ENCODE data around the gene SMYD4.
"Not testable (repeated sequence)": the region's sequence is repeated elsewhere in the genome, so short reads cannot be mapped to it uniquely, and the experiment has no call there.

SMYD4 gene

DNA sequence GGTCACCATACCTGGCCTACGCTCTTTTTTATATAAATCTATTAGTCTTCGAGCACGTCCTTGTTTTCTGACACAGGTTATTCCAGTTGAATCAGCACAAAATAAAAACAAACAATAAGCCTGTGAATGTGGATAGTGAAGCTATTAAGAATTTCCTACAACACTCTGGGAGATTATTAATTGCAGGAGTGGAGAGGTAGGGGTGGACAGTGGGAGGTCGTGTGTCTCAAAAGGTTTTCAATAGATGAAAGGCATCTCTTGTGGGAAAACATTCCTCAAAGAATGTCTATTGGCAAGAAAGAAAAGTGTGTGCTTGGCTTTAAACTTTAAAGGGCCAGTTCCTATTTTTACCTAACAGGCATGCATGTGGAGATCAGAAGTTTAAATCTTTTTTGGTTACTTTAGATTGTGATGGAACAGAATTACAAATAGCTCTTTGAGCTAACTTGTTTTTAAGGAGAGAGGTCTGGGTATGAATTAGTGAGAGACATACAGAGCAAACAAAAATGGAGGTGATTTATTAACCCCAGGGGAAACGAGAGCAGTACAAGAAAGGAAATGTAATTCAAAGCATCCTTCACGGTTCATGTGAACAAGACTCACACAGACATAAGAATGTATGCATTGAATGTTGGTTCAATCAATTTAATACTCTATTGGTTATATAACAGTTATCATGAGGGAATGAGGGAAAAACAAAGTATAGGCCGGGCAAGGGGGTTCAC is 9.0 kb downstream of the SMYD4 start:
- no peak for DNase-seq (ENCODE audit: low read depth in 3 of 3)

DNA sequence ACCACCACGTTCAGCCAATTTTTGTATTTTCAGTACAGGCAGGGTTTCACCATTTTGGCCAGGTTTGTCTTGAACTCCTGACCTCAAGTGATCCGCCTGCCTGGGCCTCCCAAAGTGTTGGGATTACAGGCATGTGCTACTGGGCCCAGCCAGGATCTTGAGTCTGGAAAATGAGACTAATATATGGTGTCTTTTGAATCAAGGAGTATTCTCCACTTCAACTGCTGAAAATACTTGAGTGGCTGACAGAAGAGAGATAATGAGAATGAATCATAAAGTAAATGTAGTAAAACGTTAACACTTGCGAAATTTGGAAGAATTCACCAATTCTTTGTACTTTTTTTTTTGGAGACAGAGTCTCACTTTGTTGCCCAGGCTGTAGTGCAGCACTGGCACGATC is 16.6 kb downstream of the SMYD4 start:
- DNase-seq (ENCODE audit: low read depth in 3 of 3): no peak

DNA sequence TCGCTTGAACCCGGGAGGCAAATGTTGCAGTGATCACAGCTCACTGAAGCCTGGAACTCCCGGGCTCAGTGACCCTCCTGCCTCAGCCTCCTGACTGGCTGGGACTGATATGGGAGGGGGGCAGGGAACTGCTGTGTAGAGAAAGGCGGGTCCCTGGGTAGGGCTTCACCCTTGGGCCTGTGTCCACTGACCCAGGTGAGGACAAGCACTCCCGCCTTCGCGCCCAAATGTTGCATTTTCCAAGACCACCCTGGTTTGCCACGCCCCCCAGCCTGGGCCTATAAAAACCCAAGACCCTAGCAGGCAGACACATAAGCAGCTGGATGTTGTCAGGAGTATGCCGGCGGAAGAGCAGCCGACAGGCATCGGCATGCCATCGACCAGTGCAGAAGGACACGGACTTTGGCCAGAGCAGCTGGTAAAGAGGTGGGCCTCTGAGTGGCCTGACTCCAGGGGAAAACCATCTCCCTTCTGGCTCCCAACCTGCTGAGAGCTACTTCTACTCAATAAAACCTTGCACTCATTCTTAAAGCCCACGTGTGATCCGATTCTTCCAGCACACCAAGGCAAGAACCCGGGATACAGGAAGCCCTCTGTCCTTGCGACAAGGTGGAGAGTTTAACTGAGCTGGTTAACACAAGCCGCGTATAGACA is 19.1 kb downstream of the SMYD4 start:
- no peak for DNase-seq (ENCODE audit: low read depth in 3 of 3)

DNA sequence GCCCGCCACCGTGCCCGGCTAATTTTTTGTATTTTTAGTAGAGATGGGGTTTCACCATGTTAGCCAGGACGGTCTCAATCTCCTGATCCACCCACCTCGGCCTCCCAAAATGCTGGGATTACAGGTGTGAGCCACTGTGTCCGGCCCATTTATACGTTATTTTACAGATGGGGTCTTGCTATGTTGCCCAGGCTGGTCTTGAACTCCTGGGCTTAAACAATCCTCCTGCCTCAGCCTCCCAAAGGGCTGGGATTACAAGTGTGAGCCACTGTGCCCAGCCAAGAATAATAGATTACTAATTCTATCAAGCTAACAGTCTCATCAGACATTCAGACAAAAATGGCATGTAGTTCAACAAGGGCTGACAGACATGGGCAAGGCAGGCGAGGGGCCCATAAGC is 19.9 kb downstream of the SMYD4 start:
- DNase-seq (ENCODE audit: low read depth in 3 of 3): not testable (repeated sequence)

DNA sequence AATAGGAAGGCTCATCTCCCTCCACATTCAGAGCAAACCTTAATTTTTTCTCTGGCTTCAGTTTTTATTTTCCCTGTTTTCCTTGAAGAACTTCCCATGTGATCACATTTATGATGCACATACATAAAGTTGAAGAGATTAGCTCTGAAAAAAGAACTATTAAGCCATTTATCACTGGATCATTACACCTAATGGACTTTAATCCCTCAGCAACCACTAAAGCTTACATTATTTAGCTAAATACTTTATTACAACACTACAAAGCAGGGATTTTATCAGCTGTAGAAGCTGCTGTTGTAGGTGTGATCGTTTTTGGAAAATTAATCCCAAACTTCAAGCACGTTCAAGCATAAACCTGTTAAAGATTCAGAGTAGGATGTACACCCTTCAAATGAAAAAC is 21.1 kb downstream of the SMYD4 start:
- no peak for DNase-seq (ENCODE audit: low read depth in 3 of 3)

DNA sequence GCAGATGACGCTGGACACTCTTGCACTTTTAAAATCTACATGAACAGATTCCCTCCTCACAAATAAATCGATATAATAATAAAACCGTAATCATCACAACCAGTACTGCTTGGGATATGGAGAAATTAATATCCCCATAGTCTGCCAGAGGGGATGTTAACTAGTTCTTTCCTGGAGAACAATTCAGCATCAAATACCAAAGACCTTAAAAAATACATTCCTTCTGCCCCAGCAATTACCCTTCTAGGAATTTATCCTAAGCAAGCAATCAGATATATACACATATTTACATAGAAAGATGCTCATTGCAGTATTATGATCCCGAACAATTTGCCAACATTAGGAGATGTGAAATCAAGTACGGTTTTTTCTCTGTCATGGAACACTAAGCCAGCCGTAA is 21.8 kb downstream of the SMYD4 start:
- DNase-seq (ENCODE audit: low read depth in 3 of 3): no peak

DNA sequence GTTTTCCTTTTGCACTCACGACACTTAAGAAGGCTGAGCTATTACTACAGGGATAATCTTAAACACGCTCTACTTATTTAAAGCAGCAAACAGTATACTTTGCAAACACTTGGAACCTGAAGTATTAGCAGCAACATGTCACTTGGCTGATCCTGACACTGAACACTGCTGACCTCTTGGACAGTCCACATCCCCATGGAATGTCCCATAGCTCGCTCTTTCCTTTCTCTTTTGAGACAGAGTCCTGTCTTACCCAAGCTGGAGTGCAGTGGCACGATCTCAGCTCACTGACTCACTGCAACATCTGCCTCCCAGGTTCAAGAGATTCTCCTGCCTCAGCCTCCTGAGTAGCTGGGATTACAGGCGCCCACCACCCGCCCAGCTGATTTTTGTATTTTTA is 26.4 kb downstream of the SMYD4 start:
- no peak for DNase-seq (ENCODE audit: low read depth in 3 of 3)

DNA sequence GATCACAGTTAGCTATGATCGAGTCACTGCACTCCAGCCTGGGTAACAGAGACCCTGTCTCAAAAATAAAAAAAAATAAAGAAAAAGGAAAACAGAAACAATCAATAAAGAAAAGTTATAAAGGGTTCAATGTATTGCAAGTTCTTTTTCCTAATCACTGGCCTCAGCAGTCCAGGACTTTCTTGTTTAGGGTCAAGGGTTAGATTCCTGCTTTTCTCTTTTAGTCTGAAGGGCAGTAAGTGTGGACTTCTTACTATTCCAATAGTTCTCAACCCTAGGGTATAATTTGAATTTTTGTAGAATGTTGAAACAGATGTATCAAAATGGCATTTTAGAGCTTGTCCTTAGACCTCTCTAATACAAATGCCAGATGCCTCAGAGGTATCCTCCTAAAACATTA is 27.3 kb downstream of the SMYD4 start:
- no peak for DNase-seq (ENCODE audit: low read depth in 3 of 3)

DNA sequence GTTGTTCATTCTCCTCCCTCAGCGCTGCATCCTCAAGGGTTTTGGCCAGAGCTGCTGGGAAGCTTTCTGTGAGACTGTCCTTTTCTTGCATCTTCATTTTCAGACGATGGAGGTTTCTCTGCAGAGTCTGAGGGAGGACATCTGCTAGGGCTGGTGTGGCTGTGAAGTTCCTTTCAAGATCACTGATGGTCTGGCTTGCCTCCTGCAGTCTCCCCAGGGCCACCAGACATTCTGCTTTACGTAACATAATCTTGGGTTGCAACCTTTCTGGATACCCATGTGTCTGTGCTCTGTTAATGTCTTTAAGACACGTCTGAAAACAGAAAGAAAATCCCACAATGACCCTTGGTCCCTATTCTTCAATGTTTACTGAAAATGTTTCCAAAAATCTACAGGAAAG is 29.0 kb downstream of the SMYD4 start:
- DNase-seq (ENCODE audit: low read depth in 3 of 3): no peak

DNA sequence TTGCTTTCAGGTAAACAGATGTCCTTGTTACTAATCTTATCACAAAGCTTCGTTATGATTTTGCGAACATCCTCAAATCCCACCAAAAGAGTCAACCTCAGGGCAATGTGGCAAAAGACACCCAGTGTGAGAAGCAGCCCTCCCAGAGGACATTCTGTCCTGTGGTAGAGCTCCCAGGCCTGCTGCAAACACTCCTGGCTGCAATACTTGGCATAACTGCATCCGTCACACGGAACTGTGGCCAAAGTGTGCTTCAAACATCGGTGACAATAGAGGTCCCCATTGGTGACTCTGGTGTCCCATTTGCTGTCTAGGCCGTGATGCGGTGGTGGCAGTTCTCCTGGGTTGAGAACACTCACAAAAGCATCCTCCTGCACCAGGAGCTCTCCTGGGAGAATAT is 29.5 kb downstream of the SMYD4 start:
- DNase-seq (ENCODE audit: low read depth in 3 of 3): no peak

DNA sequence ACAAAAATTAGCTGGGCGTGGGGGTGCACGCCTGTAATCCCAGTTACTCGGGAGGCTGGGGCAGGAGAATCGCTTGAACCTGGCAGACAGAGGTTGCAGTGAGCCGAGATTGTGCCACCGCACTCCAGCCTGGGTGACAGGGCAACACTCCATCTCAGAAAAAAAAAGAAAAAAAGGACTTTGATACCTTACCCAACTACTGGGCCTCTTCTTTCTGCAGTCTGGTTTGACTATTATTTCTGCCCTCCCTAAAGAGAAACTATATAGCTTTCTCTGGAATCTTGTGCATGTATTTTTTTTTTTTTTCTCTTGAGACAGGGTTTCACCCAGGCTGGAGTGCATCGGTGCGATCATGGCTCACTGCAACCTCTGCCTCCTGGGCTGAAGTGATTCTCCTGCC is 31.9 kb downstream of the SMYD4 start:
- DNase-seq (ENCODE audit: low read depth in 3 of 3): not testable (repeated sequence)

DNA sequence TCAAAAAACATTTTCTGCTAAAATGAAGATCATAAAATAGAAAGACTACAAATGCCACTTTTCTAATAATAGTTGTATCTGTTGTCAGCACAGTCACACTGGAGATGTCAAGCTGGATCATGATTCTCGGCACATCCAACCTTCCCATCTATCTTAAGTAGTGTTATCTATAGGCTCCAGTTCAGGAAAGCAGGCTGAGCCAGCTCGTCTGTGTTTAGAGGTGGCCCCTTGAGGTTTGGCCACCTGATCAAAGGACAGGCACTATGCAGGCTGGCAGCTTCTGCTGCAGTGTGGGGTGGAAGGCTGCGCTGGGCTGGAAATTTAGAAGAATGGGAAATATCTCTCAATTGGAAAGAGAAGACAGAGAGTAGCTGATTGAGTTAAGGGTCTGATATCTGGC is 32.4 kb downstream of the SMYD4 start:
- DNase-seq (ENCODE audit: low read depth in 3 of 3): no peak

DNA sequence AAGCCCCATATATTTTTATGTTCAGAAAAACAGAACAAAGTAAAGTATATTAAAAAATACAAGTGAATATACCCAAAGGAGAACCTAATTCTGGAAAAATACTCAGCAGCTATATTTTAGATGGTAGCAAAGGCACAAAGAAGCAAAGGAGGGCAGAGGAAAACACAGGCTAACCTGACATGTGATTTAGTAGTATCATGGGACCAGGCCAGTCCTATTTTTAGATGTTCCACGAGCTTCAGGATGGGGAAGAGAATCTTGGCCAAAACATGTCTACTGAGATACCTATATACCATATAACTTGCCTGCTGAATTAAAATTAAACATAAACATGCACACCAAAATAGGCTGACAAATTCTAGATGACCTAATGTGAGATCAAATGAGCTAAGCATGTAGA is 32.9 kb downstream of the SMYD4 start:
- DNase-seq (ENCODE audit: low read depth in 3 of 3): no peak

DNA sequence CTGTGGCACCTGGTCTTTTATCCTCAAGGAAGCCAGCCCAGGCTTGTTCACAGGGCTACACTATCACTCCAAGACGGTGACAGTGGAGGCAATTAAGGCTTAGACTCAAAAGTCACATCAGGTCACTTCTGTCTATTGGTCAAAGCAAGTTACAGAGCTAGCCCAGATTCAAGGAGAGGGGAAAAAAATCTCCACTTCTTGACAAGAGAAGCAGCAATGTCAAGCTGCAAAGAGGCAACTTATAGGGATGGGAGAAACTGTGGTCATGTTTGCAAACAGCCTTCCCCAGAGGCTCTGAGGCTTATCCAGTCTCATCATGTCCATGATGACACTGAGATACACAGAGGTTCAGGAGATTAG is 36.3 kb downstream of the SMYD4 start:
- DNase-seq (ENCODE audit: low read depth in 3 of 3): no peak

DNA sequence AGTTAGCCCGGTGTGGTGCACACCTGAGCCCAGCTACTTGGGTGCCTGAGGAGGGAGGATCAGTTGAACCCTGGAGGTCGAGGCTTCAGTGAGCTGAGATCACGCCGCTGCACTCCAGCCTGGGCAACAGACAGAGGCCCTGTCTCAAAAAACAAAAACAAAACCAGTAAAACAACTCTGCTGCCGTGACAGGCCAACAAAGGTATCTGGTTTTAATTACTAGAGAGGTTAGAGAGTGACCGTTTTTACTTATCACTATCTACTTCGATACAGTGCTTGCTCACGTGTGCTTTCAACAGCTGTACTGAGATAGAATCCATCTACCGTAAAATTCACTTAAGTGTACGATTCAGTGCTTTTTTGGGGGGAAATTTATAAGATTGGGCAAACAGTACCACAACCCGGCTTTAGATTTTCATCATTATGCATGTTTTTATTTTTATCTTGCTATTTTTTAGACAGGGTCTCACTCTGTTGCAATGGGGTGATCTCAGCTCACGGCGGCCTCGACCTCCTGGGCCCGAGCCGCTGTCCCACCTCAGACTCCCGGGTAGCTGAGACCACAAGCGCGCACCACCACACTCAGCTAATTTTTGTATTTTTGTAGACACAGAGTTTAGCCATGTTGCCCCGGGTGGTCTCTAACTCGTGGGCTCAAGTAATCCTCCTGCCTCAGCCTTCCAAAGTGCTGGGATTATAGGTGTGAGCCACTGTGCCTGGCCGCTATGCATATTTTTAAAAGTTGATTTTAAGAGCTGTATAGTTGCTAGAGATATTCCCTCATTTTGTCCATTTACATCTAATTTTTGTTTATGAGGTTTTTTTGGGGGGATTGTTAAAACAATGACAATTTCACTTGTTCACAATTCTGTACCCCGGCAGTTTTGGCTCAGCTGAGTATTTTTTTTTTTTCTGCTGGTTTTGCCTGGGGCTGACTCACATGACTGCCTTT is 36.9 kb downstream of the SMYD4 start:
- no peak for DNase-seq (ENCODE audit: low read depth in 3 of 3)

DNA sequence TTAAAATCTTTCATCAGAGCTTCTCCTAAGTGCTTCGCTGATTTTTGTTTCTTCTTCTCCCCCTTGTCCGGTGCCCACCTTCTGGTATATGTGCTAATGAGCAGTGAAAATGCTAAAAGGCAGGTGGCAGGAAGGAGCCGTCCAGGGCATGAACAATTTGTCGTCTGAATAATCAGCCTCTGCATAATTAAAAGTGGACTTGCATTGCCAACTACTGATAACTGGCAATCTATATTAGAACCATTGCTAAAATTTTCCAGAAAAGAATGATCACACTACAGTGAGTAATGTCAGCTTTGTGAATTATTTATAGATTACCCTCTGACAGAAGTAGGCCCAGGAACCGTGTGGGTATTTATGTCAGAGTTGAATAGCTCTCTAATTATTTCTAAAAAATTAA is 39.8 kb downstream of the SMYD4 start:
- DNase-seq (ENCODE audit: low read depth in 3 of 3): no peak

DNA sequence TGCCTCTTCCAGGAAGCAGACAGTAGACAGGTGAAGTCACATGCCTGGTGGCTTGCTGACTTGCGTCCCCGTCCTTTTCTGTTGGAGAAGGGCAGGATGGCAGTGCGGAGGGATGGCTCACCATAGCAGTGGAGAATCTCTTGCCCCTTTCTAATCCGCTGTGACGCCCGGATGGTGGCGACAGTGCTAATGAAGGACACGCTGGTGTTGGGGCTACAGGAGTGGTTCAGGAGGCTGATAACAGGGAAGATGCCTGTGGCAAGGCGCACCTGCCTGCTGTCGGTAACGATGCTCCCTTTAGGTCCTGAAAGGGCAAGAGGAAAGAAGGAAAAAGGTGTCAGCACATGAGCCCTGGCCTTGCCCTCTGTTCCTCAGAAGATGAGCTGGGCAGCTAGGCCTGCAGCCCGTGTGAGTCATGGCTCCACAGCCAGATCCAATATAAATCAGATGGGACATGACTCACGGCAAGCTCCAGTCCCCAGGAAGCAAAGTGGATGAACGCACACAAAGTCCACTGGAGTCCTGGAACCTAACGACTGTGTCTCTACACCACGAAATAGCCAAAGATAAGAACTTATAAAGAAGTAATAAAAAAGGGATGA is 42.3 kb downstream of the SMYD4 start:
- no peak for DNase-seq (ENCODE audit: low read depth in 3 of 3)

DNA sequence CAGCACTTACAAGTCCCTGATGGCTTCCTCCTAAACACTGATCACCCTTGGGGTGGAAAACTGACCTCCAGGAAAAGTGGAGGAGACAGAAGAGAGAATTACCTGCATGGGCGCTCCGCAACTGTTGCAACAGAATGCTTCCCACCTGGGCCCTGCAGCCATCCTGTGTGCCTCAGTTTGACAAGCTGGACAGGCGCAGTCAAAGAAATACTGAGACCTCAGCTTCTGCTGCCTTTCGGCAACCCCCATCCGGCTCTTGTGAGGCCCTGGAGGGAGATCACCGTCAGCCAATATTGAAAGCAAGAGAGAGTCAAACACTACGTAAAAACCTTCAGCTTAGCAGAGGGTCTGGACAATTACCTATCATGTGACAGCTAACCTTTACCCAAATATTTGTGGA is 43.0 kb downstream of the SMYD4 start:
- no peak for DNase-seq (ENCODE audit: low read depth in 3 of 3)

DNA sequence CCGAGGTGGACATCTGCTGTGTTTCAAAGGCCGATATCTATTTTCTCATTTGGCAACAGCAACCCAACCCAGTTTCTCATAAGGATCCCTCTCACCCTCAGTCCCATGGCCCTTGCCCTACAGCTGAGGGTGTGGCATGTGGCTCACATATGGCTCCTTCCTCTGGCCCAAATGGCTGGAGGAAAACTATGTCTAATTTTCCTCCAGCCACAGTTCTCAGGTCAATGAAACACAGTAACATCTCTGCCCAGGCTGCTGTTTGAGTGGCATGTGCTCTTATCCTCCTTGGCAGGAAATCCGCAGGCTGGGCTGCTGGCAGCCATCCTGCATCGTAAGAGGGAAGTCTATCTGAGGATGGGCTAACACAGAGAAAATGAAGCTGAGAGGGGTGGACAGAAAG is 43.8 kb downstream of the SMYD4 start:
- DNase-seq (ENCODE audit: low read depth in 3 of 3): no peak

DNA sequence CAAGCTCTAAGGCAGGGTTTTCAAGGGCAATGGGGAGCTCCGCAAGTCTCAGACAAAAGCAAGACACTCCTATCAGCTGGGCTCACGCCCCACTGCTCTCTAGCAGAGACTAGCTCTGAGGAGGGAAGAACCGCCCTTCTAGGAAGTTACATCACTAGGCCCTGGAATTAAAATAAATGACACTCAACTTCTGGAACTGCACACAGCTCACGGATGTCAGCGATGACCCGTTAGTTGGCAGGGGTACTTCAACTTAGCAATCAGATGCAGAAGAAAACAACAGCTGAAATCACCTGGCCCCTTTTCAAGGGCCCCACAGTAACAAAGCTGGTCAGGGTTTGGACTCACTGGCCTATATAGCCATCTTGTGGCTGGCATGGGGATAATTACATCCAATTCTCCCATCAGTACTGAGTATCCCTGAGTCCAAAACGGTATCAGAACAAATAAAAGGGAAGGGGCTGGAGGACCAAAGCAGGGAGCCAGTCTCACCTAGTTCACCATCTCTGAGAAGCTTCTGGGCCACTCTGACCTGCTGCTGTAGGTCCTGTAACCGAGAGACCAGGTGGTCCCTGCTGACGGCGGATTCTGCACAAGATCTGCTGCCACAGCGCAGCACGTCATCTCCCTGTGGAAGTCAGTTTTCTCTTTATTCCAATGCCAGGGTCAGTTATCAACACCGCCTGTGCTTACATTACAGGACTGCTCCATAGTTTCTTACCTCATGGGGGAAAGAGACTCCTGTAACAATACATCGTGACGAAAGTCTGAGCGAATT is 45.7 kb downstream of the SMYD4 start:
- DNase-seq (ENCODE audit: low read depth in 3 of 3): no peak

DNA sequence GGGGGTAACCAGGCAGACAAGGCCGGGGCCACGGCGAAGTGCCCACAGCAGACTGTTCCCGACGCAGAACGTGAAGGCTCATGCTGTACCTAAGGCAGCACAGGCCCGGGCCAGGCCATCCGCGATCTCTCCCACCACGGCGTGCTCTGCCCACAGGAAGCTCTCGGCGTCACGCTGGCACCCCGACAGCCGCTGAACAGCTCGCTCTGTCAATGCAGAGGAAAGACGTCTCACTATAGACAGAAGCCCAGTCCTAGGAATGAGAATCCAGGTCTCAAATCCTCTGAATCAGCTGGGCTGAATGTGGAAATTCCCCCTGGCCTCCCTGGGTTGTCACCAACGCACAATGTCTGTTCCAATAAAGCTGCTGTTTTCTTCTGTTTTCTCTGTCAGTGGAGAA is 46.4 kb downstream of the SMYD4 start:
- no peak for DNase-seq (ENCODE audit: low read depth in 3 of 3)

DNA sequence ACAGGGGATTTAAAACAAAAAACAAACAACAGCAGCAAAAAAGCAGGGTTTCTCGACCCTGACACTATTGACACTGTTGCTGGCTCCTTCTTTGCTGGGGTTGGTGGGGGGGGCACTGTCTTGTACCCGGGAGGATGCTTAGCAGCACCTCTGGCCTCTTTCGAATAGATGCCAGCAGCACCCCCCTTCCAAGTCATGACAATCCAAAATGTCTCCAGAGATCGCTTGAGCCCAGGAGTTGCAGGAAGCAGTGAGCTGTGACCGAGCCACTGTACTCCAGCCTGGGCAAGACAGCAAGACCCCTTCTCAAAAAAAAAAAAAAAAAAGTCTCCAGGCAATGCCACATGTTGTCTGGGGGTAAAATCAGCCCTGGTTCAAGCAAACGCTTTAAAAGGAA is 47.5 kb downstream of the SMYD4 start:
- DNase-seq (ENCODE audit: low read depth in 3 of 3): no peak

Measured in stimulated activated CD4-positive, alpha-beta T cell treated with anti-CD3 and anti-CD28 coated beads, TNF-alpha, amount 100 ng/mL, for 48 hours (primary cell).